H1 (cell line): ENCODE measurements around the gene RTL5.

Source experiments
- CHD1 ChIP-seq: IDR thresholded peaks from 2 replicates; pipeline ENCODE4 v1.6.1; 2012; ENCODE audit warnings: low read depth, low read length, improper control_type of control experiment
- CTBP2 ChIP-seq: IDR thresholded peaks from 2 replicates; pipeline ENCODE4 v1.7.0; 2011; ENCODE audit warnings: borderline replicate concordance, mild to moderate bottlenecking, moderate library complexity, mixed read lengths, low read length; ENCODE audit not compliant: insufficient read depth, insufficient read length
- MAX ChIP-seq: IDR thresholded peaks from 2 replicates; pipeline ENCODE4 v1.6.1; 2012; ENCODE audit warnings: inconsistent platforms
- POLR2A ChIP-seq, 2 experiments: IDR thresholded peaks; 1 replicate in 1 of 2; 2 replicates in 1 of 2; pipeline ENCODE4 v1.6.1; 2011; ENCODE audit warnings: low read depth in 2 of 2, low read length in 2 of 2, mild to moderate bottlenecking in 2 of 2; ENCODE audit errors: control extremely low read depth in 1 of 2
- POLR2AphosphoS5 ChIP-seq: IDR thresholded peaks from 2 replicates; pipeline ENCODE4 v1.6.1; 2011; ENCODE audit warnings: low read depth, low read length
- RAD21 ChIP-seq, 2 experiments: IDR thresholded peaks in 1 of 2; conservative IDR thresholded peaks in 1 of 2; 2 replicates each; pipeline ENCODE4 v1.6.1; 2011; ENCODE audit warnings: low read depth in 2 of 2, low read length in 2 of 2, improper control_type of control experiment in 1 of 2, inconsistent platforms in 1 of 2, mild to moderate bottlenecking in 1 of 2, moderate library complexity in 1 of 2
- USF2 ChIP-seq: IDR thresholded peaks from 2 replicates; pipeline ENCODE4 v1.6.1; 2011; ENCODE audit warnings: low read length, improper control_type of control experiment
- TF ChIP-seq, protein P1 (sequence below), 3 experiments: IDR thresholded peaks; 1 replicate in 2 of 3; 2 replicates in 1 of 3; pipeline versions ENCODE4 v1.5.1 to v1.6.1; 2011; ENCODE audit warnings: low read length in 3 of 3, mild to moderate bottlenecking in 3 of 3, inconsistent platforms in 2 of 3, low read depth in 1 of 3, moderate library complexity in 1 of 3; ENCODE audit not compliant: insufficient read depth in 1 of 3; ENCODE audit errors: control extremely low read depth in 1 of 3
- TF ChIP-seq, protein P2 (sequence below): IDR thresholded peaks from 2 replicates; pipeline ENCODE4 v1.6.1; 2012; ENCODE audit warnings: low read length, inconsistent platforms

- no peak for TF ChIP-seq POLR2A (IDR thresholded peaks at IDR 0.05; ENCODE audit: control extremely low read depth in 1 of 2, low read depth in 2 of 2, low read length in 2 of 2)
- no peak for TF ChIP-seq RAD21 (IDR thresholded peaks at IDR 0.05 in 1 of 2, conservative IDR thresholded peaks at IDR 0.05 in 1 of 2; ENCODE audit: low read depth in 2 of 2, low read length in 2 of 2)
- TF ChIP-seq, protein P1, sequence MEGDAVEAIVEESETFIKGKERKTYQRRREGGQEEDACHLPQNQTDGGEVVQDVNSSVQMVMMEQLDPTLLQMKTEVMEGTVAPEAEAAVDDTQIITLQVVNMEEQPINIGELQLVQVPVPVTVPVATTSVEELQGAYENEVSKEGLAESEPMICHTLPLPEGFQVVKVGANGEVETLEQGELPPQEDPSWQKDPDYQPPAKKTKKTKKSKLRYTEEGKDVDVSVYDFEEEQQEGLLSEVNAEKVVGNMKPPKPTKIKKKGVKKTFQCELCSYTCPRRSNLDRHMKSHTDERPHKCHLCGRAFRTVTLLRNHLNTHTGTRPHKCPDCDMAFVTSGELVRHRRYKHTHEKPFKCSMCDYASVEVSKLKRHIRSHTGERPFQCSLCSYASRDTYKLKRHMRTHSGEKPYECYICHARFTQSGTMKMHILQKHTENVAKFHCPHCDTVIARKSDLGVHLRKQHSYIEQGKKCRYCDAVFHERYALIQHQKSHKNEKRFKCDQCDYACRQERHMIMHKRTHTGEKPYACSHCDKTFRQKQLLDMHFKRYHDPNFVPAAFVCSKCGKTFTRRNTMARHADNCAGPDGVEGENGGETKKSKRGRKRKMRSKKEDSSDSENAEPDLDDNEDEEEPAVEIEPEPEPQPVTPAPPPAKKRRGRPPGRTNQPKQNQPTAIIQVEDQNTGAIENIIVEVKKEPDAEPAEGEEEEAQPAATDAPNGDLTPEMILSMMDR (IDR thresholded peaks at IDR 0.05; ENCODE audit: control extremely low read depth in 1 of 3, insufficient read depth in 1 of 3, low read depth in 1 of 3, low read length in 3 of 3): no peak
- TF ChIP-seq MAX: no peak
- TF ChIP-seq CTBP2: no peak
- no peak for TF ChIP-seq POLR2AphosphoS5
- TF ChIP-seq USF2: no peak
- no peak for TF ChIP-seq CHD1
- TF ChIP-seq, protein P2, sequence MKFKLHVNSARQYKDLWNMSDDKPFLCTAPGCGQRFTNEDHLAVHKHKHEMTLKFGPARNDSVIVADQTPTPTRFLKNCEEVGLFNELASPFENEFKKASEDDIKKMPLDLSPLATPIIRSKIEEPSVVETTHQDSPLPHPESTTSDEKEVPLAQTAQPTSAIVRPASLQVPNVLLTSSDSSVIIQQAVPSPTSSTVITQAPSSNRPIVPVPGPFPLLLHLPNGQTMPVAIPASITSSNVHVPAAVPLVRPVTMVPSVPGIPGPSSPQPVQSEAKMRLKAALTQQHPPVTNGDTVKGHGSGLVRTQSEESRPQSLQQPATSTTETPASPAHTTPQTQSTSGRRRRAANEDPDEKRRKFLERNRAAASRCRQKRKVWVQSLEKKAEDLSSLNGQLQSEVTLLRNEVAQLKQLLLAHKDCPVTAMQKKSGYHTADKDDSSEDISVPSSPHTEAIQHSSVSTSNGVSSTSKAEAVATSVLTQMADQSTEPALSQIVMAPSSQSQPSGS: no peak
Measured at GRCh38 chrX:72143609-72143907, 11.8 kb upstream of the RTL5 start.
